T-helper 2 cell treated with Interferon-gamma antibody and Interleukin-4, amounts not matched to agents 5 μg/mL and 100 μg/mL, for 36 hours (primary cell): ENCODE measurements around the gene RASGRP1.

Experiments used
- DNase-seq: peaks from one replicate; pipeline ENCODE4 v3.0.0; 2021; ENCODE audit warnings: low spot score
- H3K27ac Mint-ChIP-seq: one replicate; pipeline ENCODE4 v1.8.0; 2021; ENCODE audit warnings: mild to moderate bottlenecking, mixed read lengths
- H3K27me3 Mint-ChIP-seq: one replicate; pipeline ENCODE4 v1.8.0; 2021; ENCODE audit warnings: low read depth, mixed read lengths
- H3K36me3 Mint-ChIP-seq: one replicate; pipeline ENCODE4 v1.8.0; 2021; ENCODE audit warnings: low read depth, mixed read lengths
- H3K4me1 Mint-ChIP-seq: one replicate; pipeline ENCODE4 v1.8.0; 2021; ENCODE audit warnings: low read depth, mixed read lengths
- H3K4me3 Mint-ChIP-seq: one replicate; pipeline ENCODE4 v1.8.0; 2022; ENCODE audit warnings: mild to moderate bottlenecking, moderate library complexity, mixed read lengths
- H3K9me3 Mint-ChIP-seq: one replicate; pipeline ENCODE4 v1.8.0; 2021; ENCODE audit warnings: mixed read lengths

Gene RASGRP1

GRCh38 chr15:38559131-38559530 is 5.5 kb downstream of the RASGRP1 start:
- no peaks in the 10 kb centered on the region for H3K9me3 Mint-ChIP-seq
- no peak for DNase-seq
- peaks cover 86% of the 10 kb centered on the region for H3K4me1 Mint-ChIP-seq
- peak overlapping the region; percentile 91 for H3K27ac Mint-ChIP-seq
- H3K27me3 Mint-ChIP-seq: no peaks in the 10 kb centered on the region
- peaks cover 89% of the 10 kb centered on the region for H3K36me3 Mint-ChIP-seq
- peak overlapping the region; percentile 88 for H3K4me3 Mint-ChIP-seq

GRCh38 chr15:38558372-38559059 is 6.1 kb downstream of the RASGRP1 start:
- peaks cover 86% of the 10 kb centered on the region for H3K4me1 Mint-ChIP-seq
- H3K4me3 Mint-ChIP-seq: peak overlapping the region; percentile 88
- no peaks in the 10 kb centered on the region for H3K27me3 Mint-ChIP-seq
- H3K9me3 Mint-ChIP-seq: no peaks in the 10 kb centered on the region
- no peak for DNase-seq
- peaks cover 90% of the 10 kb centered on the region for H3K36me3 Mint-ChIP-seq
- H3K27ac Mint-ChIP-seq: peak overlapping the region; percentile 89

DNA sequence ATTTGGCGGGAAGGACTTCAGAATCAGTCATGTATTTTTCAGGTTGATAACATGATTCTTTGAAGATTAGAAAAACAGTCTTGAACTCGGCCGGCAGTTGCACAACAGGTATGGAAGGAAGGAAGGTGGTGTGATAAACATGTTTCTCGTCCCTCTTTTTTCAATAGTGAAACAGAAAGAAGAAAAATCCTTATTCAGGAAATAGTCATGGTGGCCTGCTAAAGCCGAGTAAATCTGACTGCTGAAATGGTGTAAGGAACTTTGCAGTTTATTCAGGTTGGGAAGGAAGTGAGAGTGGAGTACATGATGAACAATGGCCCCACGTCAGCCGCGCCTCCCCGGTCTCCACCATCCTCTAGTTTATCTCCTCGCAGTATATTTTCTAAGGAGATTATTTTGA is 6.7 kb downstream of the RASGRP1 start:
- DNase-seq: no peak
- Mint-ChIP-seq H3K36me3 (peaks cover 90% of the 10 kb centered on the region), H3K27ac (peak overlapping the region; percentile 89), H3K27me3 (no peaks in the 10 kb centered on the region), H3K4me1 (peaks cover 91% of the 10 kb centered on the region), H3K9me3 (no peaks in the 10 kb centered on the region), H3K4me3 (peak overlapping the region; percentile 88)

DNA sequence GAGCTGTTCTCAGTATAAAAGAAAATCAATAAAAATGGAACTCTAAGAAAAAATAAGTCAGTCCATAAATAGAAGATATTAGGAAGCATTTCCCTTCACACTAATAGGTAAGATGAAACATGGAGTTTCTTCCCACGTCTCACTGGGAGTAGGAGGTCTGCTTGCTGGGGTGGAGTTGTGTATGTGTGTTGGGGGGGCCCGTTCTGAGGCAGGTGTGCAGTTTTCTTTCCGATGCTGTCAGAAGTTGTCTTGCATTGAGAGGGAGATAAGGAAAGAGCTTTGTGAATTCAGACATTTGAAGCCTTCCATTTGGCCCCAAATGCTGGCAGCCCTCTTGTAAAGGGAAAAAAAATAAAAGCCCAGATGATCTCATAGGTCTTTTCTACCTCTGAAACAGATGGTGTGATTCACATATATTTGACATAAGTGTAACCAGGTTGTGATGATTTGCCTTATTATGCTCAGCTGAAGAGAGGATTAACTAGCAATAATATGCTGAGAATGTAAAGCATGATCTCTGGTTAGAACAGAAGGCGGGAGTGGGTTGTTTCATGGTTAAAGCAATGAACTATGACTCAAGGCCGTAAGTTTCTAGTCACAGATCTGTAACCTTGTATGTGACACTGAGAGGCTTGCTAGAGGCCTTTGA is 8.8 kb downstream of the RASGRP1 start:
- Mint-ChIP-seq H3K4me3 (peak overlapping the region; percentile 47), H3K27ac (peak overlapping the region; percentile 89), H3K9me3 (no peaks in the 10 kb centered on the region), H3K4me1 (peaks cover 88% of the 10 kb centered on the region), H3K36me3 (peaks cover 88% of the 10 kb centered on the region), H3K27me3 (no peaks in the 10 kb centered on the region)
- DNase-seq: peak; percentile 59

DNA sequence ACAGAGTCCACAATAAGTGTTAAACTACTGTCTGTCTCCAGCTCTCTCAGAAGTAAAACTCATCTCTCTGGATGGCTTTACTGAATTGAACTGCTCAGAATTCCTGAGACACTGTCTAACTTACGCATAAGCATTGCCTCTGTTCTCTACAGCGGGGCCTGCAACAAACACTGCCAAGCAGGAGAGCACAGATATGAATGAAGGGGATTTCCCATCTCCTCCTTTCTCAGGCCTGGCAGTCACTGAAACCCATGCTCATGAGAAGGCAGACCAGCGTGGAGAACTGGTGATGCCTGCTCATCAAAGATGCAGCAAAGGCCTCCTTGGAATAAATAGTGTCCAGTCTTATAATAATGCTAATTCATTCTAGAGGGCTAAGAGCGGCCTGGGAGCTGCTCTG is 10.3 kb downstream of the RASGRP1 start:
- H3K27me3 Mint-ChIP-seq: no peaks in the 10 kb centered on the region
- H3K27ac Mint-ChIP-seq: peak overlapping the region; percentile 8
- DNase-seq: peak; percentile 37
- H3K9me3 Mint-ChIP-seq: no peaks in the 10 kb centered on the region
- peaks cover 80% of the 10 kb centered on the region for H3K4me1 Mint-ChIP-seq
- peaks cover 81% of the 10 kb centered on the region for H3K36me3 Mint-ChIP-seq
- peak overlapping the region; percentile 72 for H3K4me3 Mint-ChIP-seq

- peaks cover 82% of the 10 kb centered on the region for H3K36me3 Mint-ChIP-seq
- peaks cover 79% of the 10 kb centered on the region for H3K4me1 Mint-ChIP-seq
- H3K27ac Mint-ChIP-seq: peak overlapping the region; percentile 60
- DNase-seq: no peak
- H3K4me3 Mint-ChIP-seq: peak overlapping the region; percentile 72
- H3K27me3 Mint-ChIP-seq: no peaks in the 10 kb centered on the region
- no peaks in the 10 kb centered on the region for H3K9me3 Mint-ChIP-seq
Measured at GRCh38 chr15:38553071-38553470, 11.5 kb downstream of the RASGRP1 start.

- H3K27me3 Mint-ChIP-seq: no peaks in the 10 kb centered on the region
Measured at GRCh38 chr15:38551720-38552648, 12.6 kb downstream of the RASGRP1 start.

DNA sequence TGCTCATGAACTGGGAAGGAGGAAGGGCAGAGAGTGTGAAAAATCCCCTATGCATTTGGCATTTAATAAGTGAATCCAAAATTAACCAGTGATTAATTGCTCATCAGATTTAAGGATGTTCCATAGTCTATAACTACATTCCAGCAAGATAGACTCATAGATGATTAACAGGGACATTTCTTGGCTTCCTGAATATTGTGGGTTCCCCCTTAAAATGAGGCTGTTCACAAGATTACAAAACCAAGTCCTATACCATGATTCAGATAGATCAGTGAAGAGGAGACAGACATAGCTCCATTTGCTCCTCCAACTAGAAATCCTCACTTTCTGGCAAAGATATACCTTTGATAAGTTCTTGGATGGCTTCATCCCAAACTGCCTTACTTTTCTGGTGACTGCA is 15.4 kb downstream of the RASGRP1 start:
- H3K27me3 Mint-ChIP-seq: no peaks in the 10 kb centered on the region
- H3K27ac Mint-ChIP-seq: peak overlapping the region; percentile 41
- DNase-seq: no peak
- H3K9me3 Mint-ChIP-seq: no peaks in the 10 kb centered on the region
- H3K4me1 Mint-ChIP-seq: peaks cover 74% of the 10 kb centered on the region
- H3K36me3 Mint-ChIP-seq: peaks cover 81% of the 10 kb centered on the region
- no peak overlapping the region for H3K4me3 Mint-ChIP-seq

More at GRCh38 chr15:38551720-38552648, 12.6 kb downstream of the RASGRP1 start:
- Mint-ChIP-seq H3K4me3 (peak overlapping the region; percentile 74), H3K4me1 (peaks cover 76% of the 10 kb centered on the region), H3K27ac (peak overlapping the region; percentile 62), H3K9me3 (no peaks in the 10 kb centered on the region), H3K36me3 (peaks cover 82% of the 10 kb centered on the region)
- DNase-seq: no peak

DNA sequence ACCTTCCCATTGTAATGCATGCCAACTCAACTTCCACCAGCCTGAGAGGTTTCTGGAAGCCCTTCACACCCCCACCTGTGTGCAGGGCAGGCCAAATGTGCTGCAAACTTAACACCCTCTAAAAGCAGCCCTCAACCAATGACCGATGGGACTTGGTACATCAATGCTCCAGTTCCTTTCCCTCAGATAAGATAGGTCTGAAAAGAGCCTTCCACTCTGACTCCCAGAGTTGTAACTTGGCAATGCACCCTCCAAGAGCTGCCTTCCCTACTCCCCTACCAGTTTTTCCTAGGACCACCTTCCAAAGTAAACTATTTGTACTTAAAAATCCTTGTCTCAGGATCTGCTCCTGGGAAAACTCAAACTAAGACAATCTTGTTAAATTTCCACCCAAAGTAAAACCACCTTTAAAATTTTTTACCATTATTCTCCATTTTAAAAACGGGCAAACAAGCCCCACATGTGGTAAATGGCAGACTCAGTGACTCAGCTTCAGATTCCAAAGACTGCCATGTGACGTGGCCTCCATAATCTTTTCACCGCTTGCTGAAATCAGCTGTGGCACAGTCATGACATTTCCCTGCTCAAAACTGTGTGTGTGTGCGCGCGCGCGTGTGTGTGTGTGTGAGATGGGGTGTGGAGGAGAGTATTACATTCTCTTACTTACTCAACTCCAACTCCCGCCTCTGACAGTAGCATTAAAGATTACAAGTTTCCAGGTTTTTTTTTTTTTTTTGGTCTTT is 17.2 kb downstream of the RASGRP1 start:
- Mint-ChIP-seq H3K4me1 (peaks cover 74% of the 10 kb centered on the region), H3K36me3 (peaks cover 79% of the 10 kb centered on the region), H3K27me3 (no peaks in the 10 kb centered on the region), H3K4me3 (no peak overlapping the region), H3K27ac (peak overlapping the region; percentile 13), H3K9me3 (no peaks in the 10 kb centered on the region)
- DNase-seq: peak; percentile 35

GRCh38 chr15:38545179-38545578 is 19.4 kb downstream of the RASGRP1 start:
- Mint-ChIP-seq H3K4me1 (peaks cover 79% of the 10 kb centered on the region), H3K4me3 (no peak overlapping the region), H3K27me3 (no peaks in the 10 kb centered on the region), H3K9me3 (no peaks in the 10 kb centered on the region), H3K27ac (peak overlapping the region; percentile 8), H3K36me3 (peaks cover 79% of the 10 kb centered on the region)
- no peak for DNase-seq

DNA sequence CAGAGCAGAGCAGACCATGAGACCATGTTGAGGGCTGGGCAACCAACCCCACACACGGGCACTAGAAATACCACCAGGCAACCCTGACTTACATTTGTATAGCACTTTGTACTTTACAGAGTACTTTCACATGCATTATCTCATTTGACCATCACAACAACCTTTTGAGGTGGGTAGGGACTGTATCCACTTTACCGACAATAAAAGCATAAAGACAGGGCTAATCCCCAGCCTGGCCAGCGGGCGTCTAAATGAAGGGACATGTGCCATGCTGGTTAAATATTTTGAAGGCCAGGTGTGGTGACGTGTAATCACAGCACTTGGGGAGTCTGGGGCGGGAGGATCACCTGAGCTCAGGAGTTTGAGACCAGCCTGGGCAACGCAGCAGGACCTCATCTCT is 23.6 kb downstream of the RASGRP1 start:
- Mint-ChIP-seq H3K9me3 (no peaks in the 10 kb centered on the region), H3K4me3 (peak overlapping the region; percentile 45), H3K4me1 (peaks cover 85% of the 10 kb centered on the region), H3K36me3 (peaks cover 63% of the 10 kb centered on the region), H3K27ac (peak overlapping the region; percentile 42), H3K27me3 (no peaks in the 10 kb centered on the region)
- DNase-seq: no peak

- DNase-seq: no peak
- Mint-ChIP-seq H3K4me3 (peak overlapping the region; percentile 45), H3K27ac (peak overlapping the region; percentile 66), H3K9me3 (no peaks in the 10 kb centered on the region), H3K36me3 (peaks cover 66% of the 10 kb centered on the region), H3K4me1 (peaks cover 85% of the 10 kb centered on the region), H3K27me3 (no peaks in the 10 kb centered on the region)
Measured at GRCh38 chr15:38540510-38540909, 24.1 kb downstream of the RASGRP1 start.

DNA sequence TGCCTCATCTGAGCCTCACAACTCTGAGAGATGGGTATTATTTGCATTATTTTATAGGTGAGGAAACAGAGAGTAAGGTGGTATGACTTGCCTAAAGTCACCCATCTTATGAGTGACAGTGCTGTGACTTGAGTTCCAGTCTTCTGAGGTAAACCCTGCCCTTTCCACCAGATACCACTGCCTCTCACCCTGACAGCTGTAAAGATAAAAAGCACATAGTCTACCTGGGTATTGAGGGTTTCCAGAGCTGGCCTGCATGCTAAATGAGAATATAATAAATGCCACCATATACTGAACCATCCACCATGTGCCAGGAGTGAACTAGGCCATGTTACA is 25.6 kb downstream of the RASGRP1 start:
- Mint-ChIP-seq H3K4me3 (peak overlapping the region; percentile 48), H3K27ac (peak overlapping the region; percentile 78), H3K9me3 (no peaks in the 10 kb centered on the region), H3K27me3 (no peaks in the 10 kb centered on the region), H3K4me1 (peaks cover 86% of the 10 kb centered on the region), H3K36me3 (peaks cover 67% of the 10 kb centered on the region)
- no peak for DNase-seq
